HCT116 (cell line): Measurements from ENCODE around the gene TRAPPC12.

Experiments
- EZH2 ChIP-seq: fragments of 200-600 bp; sonication (generic); IDR thresholded peaks from 2 replicates; pipeline ENCODE4 v1.6.1; 2017; ENCODE audit warnings: antibody characterized with exemption, mixed run types
- JUND ChIP-seq: IDR thresholded peaks from 2 replicates; pipeline ENCODE4 v1.6.1; 2012
- POLR2A ChIP-seq: IDR thresholded peaks from 2 replicates; pipeline ENCODE4 v1.7.0; 2011; ENCODE audit warnings: borderline replicate concordance; ENCODE audit not compliant: insufficient read depth, insufficient read length; ENCODE audit errors: extremely low read depth
- POLR2AphosphoS5 ChIP-seq: IDR thresholded peaks from 2 replicates; pipeline ENCODE4 v1.6.1; 2011; ENCODE audit warnings: mild to moderate bottlenecking, low read depth, low read length, moderate library complexity
- RAD21 ChIP-seq: IDR thresholded peaks from 2 replicates; pipeline ENCODE4 v1.6.1; 2012; ENCODE audit warnings: low read depth, mild to moderate bottlenecking
- YY1 ChIP-seq: IDR thresholded peaks from 2 replicates; pipeline ENCODE4 v1.6.1; 2011; ENCODE audit warnings: low read length, low read depth, moderate library complexity, mild to moderate bottlenecking; ENCODE audit not compliant: insufficient replicate concordance; ENCODE audit errors: extremely low read depth
- ZNF274 ChIP-seq: fragments of 200-500 bp; sonication (Bioruptor generic); IDR thresholded peaks from 2 replicates; pipeline ENCODE4 v1.6.1; 2014; ENCODE audit warnings: mild to moderate bottlenecking, low read depth, low read length, inconsistent platforms
- TF ChIP-seq, protein P1 (sequence below), 3 experiments: fragments of 200-600 bp in 1 of 3; sonication (generic) in 1 of 3; IDR thresholded peaks in 2 of 3; conservative IDR thresholded peaks in 1 of 3; 2 replicates each; pipeline ENCODE4 v1.5.1; 2012 to 2017; ENCODE audit warnings: low read depth in 2 of 3, low read length in 2 of 3, antibody characterized with exemption in 1 of 3, borderline replicate concordance in 1 of 3, control low read depth in 1 of 3, mild to moderate bottlenecking in 1 of 3, mixed read lengths in 1 of 3, mixed run types in 1 of 3, moderate library complexity in 1 of 3; ENCODE audit not compliant: insufficient read depth in 1 of 3
- TF ChIP-seq, protein P2 (sequence below): IDR thresholded peaks from 2 replicates; pipeline ENCODE4 v1.6.1; 2012

DNA sequence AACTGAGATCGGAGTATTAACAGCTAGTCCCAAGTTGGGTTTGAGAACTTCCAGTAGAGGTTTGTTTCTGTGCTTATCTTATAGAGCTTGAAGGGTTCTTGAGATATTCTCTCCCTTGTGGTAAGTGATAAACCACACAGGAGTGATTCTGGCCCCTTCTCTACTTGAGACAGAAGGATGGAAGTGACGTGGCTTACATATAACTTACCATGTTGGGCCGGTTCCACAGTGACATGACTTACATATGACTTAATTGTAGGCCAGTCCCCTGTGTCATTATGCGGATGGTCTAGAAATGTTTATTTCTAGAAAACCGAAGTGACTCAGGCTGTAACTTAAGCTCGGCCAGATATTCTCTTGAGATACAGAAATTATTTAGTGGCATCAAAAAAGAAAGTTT is 62.7 kb downstream of the TRAPPC12 start:
- TF ChIP-seq, protein P1, sequence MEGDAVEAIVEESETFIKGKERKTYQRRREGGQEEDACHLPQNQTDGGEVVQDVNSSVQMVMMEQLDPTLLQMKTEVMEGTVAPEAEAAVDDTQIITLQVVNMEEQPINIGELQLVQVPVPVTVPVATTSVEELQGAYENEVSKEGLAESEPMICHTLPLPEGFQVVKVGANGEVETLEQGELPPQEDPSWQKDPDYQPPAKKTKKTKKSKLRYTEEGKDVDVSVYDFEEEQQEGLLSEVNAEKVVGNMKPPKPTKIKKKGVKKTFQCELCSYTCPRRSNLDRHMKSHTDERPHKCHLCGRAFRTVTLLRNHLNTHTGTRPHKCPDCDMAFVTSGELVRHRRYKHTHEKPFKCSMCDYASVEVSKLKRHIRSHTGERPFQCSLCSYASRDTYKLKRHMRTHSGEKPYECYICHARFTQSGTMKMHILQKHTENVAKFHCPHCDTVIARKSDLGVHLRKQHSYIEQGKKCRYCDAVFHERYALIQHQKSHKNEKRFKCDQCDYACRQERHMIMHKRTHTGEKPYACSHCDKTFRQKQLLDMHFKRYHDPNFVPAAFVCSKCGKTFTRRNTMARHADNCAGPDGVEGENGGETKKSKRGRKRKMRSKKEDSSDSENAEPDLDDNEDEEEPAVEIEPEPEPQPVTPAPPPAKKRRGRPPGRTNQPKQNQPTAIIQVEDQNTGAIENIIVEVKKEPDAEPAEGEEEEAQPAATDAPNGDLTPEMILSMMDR (IDR thresholded peaks at IDR 0.05 in 2 of 3, conservative IDR thresholded peaks at IDR 0.05 in 1 of 3; ENCODE audit: borderline replicate concordance in 1 of 3, insufficient read depth in 1 of 3, low read depth in 2 of 3, low read length in 2 of 3) = no peak
- TF ChIP-seq YY1 = no peak
- no peak for TF ChIP-seq POLR2A
- no peak for TF ChIP-seq RAD21
- TF ChIP-seq POLR2AphosphoS5 = no peak
- TF ChIP-seq, protein P2, sequence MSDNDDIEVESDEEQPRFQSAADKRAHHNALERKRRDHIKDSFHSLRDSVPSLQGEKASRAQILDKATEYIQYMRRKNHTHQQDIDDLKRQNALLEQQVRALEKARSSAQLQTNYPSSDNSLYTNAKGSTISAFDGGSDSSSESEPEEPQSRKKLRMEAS = no peak
- TF ChIP-seq ZNF274 = no peak
- TF ChIP-seq EZH2 = no peak
- TF ChIP-seq JUND = no peak
